HEK293 (cell line): ENCODE data around the gene MUC12.

ENCODE experiments used
- CTCF ChIA-PET: fragments of 350-600 bp; formaldehyde crosslinking; extraction: SDS; loops from one replicate; lab custom pipeline; 2021; ENCODE audit warnings: antibody characterized with exemption; lab: Yijun Ruan, JAX
- POLR2A ChIA-PET: fragments of 300-600 bp; formaldehyde crosslinking; extraction: SDS; loops from one replicate; lab custom pipeline; 2020; ENCODE audit warnings: antibody characterized with exemption, inconsistent platforms; lab: Yijun Ruan, JAX
- H3K27ac ChIP-seq: fragments of 200-500 bp; sonication (Bioruptor generic); 2 replicates; pipeline ENCODE4 v1.5.1; 2014; ENCODE audit warnings: low read depth, low read length, control low read depth, inconsistent platforms; ENCODE audit errors: extremely low read depth
- H3K36me3 ChIP-seq, 2 experiments: fragments of 200-500 bp in 1 of 2; sonication (Bioruptor generic) in 1 of 2; 1 replicate in 1 of 2; 2 replicates in 1 of 2; pipeline ENCODE4 v1.5.1; 2014 to 2017; ENCODE audit warnings: inconsistent platforms in 2 of 2, low read length in 2 of 2; ENCODE audit not compliant: control insufficient read depth in 2 of 2, insufficient read depth in 1 of 2
- H3K4me1 ChIP-seq: fragments of 200-500 bp; sonication (Bioruptor generic); 2 replicates; pipeline ENCODE4 v1.5.1; 2014; ENCODE audit warnings: mild to moderate bottlenecking, low read length, inconsistent platforms; ENCODE audit not compliant: control insufficient read depth, insufficient read depth
- H3K4me3 ChIP-seq: 2 replicates; pipeline ENCODE4 v1.5.1; 2011; ENCODE audit warnings: low read depth, mild to moderate bottlenecking, control low read depth, low read length, moderate library complexity
- H3K9me3 ChIP-seq: fragments of 200-500 bp; sonication (Bioruptor generic); 2 replicates; pipeline ENCODE4 v1.5.1; 2014; ENCODE audit warnings: low read depth, low read length, inconsistent platforms; ENCODE audit not compliant: control insufficient read depth, insufficient read depth
- AEBP2 ChIP-seq: fragments of 450-650 bp; formaldehyde crosslinking; IDR thresholded peaks from 2 replicates; pipeline ENCODE4 v1.5.1; 2016; ENCODE audit warnings: missing biosample characterization, missing genetic modification characterization, borderline replicate concordance
- FEZF1 ChIP-seq: fragments of 450-650 bp; formaldehyde crosslinking; IDR thresholded peaks from 2 replicates; pipeline ENCODE4 v1.5.1; 2016; ENCODE audit warnings: missing biosample characterization, missing genetic modification characterization
- GLIS2 ChIP-seq: fragments of 450-650 bp; formaldehyde crosslinking; IDR thresholded peaks from 2 replicates; pipeline ENCODE4 v1.5.1; 2016; ENCODE audit warnings: missing biosample characterization, missing genetic modification characterization
- INSM2 ChIP-seq: fragments of 450-650 bp; formaldehyde crosslinking; IDR thresholded peaks from 2 replicates; pipeline ENCODE4 v1.5.1; 2016; ENCODE audit warnings: missing biosample characterization, missing genetic modification characterization
- KLF1 ChIP-seq: fragments of 450-650 bp; formaldehyde crosslinking; IDR thresholded peaks from 2 replicates; pipeline ENCODE4 v1.5.1; 2016; ENCODE audit warnings: missing biosample characterization, missing genetic modification characterization
- KLF16 ChIP-seq: fragments of 450-650 bp; formaldehyde crosslinking; IDR thresholded peaks from 2 replicates; pipeline ENCODE4 v1.5.1; 2017; ENCODE audit warnings: missing biosample characterization, missing genetic modification characterization
- OSR2 ChIP-seq: fragments of 450-650 bp; formaldehyde crosslinking; IDR thresholded peaks from 2 replicates; pipeline ENCODE4 v1.5.1; 2016; ENCODE audit warnings: missing biosample characterization, missing genetic modification characterization
- TCF7L2 ChIP-seq: IDR thresholded peaks from 2 replicates; pipeline ENCODE4 v1.6.1; 2011; ENCODE audit warnings: low read depth, mild to moderate bottlenecking, inconsistent platforms, low read length, moderate library complexity, borderline replicate concordance
- ZBTB17 ChIP-seq: fragments of 450-650 bp; formaldehyde crosslinking; IDR thresholded peaks from 2 replicates; pipeline ENCODE4 v1.5.1; 2016; ENCODE audit warnings: missing biosample characterization, missing genetic modification characterization
- ZBTB48 ChIP-seq: fragments of 450-650 bp; formaldehyde crosslinking; IDR thresholded peaks from 2 replicates; pipeline ENCODE4 v1.5.1; 2016; ENCODE audit warnings: missing biosample characterization, missing genetic modification characterization
- ZBTB7A ChIP-seq: fragments of 450-650 bp; formaldehyde crosslinking; IDR thresholded peaks from 2 replicates; pipeline ENCODE4 v1.5.1; 2016; ENCODE audit warnings: low read depth, missing biosample characterization, missing genetic modification characterization
- ZIC2 ChIP-seq: fragments of 450-650 bp; formaldehyde crosslinking; IDR thresholded peaks from 2 replicates; pipeline ENCODE4 v1.5.1; 2016; ENCODE audit warnings: missing biosample characterization, missing genetic modification characterization
- ZNF133 ChIP-seq: fragments of 450-650 bp; formaldehyde crosslinking; IDR thresholded peaks from 2 replicates; pipeline ENCODE4 v1.5.1; 2016; ENCODE audit warnings: missing biosample characterization, missing genetic modification characterization
- ZNF138 ChIP-seq: fragments of 450-650 bp; formaldehyde crosslinking; IDR thresholded peaks from 2 replicates; pipeline ENCODE4 v1.5.1; 2016; ENCODE audit warnings: missing biosample characterization, missing genetic modification characterization, borderline replicate concordance
- ZNF175 ChIP-seq: fragments of 450-650 bp; formaldehyde crosslinking; IDR thresholded peaks from 2 replicates; pipeline ENCODE4 v1.5.1; 2016; ENCODE audit warnings: missing biosample characterization, missing genetic modification characterization
- ZNF341 ChIP-seq: fragments of 450-650 bp; formaldehyde crosslinking; IDR thresholded peaks from 2 replicates; pipeline ENCODE4; 2016; ENCODE audit warnings: low read depth, missing biosample characterization, missing genetic modification characterization
- ZNF423 ChIP-seq: fragments of 450-650 bp; formaldehyde crosslinking; IDR thresholded peaks from 2 replicates; pipeline ENCODE4 v1.5.1; 2016; ENCODE audit warnings: missing biosample characterization, missing genetic modification characterization
- ZNF513 ChIP-seq: fragments of 450-650 bp; IDR thresholded peaks from 2 replicates; pipeline ENCODE4 v1.5.1; 2018; ENCODE audit warnings: missing biosample characterization, missing genetic modification characterization
- ZNF518A ChIP-seq: fragments of 450-650 bp; formaldehyde crosslinking; conservative IDR thresholded peaks from 2 replicates; pipeline ENCODE4 v1.5.1; 2016; ENCODE audit warnings: low read depth, missing biosample characterization, missing genetic modification characterization
- ZNF571 ChIP-seq: fragments of 450-650 bp; formaldehyde crosslinking; IDR thresholded peaks from 2 replicates; pipeline ENCODE4 v1.5.0; 2017; ENCODE audit warnings: missing biosample characterization, missing genetic modification characterization
- ZNF792 ChIP-seq: fragments of 450-650 bp; formaldehyde crosslinking; IDR thresholded peaks from 2 replicates; pipeline ENCODE4 v1.5.1; 2016; ENCODE audit warnings: missing biosample characterization, missing genetic modification characterization
- TF ChIP-seq, protein P1 (sequence below): fragments of 450-650 bp; formaldehyde crosslinking; IDR thresholded peaks from 2 replicates; pipeline ENCODE4 v1.5.1; 2016; ENCODE audit warnings: missing biosample characterization, missing genetic modification characterization
- TF ChIP-seq, protein P2 (sequence below): fragments of 450-650 bp; formaldehyde crosslinking; IDR thresholded peaks from 2 replicates; pipeline ENCODE4 v1.5.1; 2016; ENCODE audit warnings: missing biosample characterization, missing genetic modification characterization
- TF ChIP-seq, protein P3 (sequence below): fragments of 450-650 bp; formaldehyde crosslinking; IDR thresholded peaks from 2 replicates; pipeline ENCODE4 v1.5.1; 2016; ENCODE audit warnings: missing biosample characterization, missing genetic modification characterization

MUC12 gene

GRCh38 chr7:100949933-100950443 is 19.4 kb upstream of the MUC12 start (continued):
- TF ChIP-seq, protein P1, sequence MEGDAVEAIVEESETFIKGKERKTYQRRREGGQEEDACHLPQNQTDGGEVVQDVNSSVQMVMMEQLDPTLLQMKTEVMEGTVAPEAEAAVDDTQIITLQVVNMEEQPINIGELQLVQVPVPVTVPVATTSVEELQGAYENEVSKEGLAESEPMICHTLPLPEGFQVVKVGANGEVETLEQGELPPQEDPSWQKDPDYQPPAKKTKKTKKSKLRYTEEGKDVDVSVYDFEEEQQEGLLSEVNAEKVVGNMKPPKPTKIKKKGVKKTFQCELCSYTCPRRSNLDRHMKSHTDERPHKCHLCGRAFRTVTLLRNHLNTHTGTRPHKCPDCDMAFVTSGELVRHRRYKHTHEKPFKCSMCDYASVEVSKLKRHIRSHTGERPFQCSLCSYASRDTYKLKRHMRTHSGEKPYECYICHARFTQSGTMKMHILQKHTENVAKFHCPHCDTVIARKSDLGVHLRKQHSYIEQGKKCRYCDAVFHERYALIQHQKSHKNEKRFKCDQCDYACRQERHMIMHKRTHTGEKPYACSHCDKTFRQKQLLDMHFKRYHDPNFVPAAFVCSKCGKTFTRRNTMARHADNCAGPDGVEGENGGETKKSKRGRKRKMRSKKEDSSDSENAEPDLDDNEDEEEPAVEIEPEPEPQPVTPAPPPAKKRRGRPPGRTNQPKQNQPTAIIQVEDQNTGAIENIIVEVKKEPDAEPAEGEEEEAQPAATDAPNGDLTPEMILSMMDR (tag by site-specific recombination): no peak
- no peak for TF ChIP-seq ZNF518A (tag by site-specific recombination)
- TF ChIP-seq KLF1 (tag by site-specific recombination): no peak
- TF ChIP-seq ZBTB48 (tag by site-specific recombination): no peak
- no peak for TF ChIP-seq ZBTB17
- no peak for TF ChIP-seq GLIS2
- no peak for TF ChIP-seq ZNF175 (tag by site-specific recombination)
- no peak for TF ChIP-seq AEBP2 (tag by site-specific recombination)
- no peak for TF ChIP-seq TCF7L2
- TF ChIP-seq, protein P2, sequence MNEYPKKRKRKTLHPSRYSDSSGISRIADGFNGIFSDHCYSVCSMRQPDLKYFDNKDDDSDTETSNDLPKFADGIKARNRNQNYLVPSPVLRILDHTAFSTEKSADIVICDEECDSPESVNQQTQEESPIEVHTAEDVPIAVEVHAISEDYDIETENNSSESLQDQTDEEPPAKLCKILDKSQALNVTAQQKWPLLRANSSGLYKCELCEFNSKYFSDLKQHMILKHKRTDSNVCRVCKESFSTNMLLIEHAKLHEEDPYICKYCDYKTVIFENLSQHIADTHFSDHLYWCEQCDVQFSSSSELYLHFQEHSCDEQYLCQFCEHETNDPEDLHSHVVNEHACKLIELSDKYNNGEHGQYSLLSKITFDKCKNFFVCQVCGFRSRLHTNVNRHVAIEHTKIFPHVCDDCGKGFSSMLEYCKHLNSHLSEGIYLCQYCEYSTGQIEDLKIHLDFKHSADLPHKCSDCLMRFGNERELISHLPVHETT (tag by site-specific recombination): no peak
- TF ChIP-seq ZNF133 (tag by site-specific recombination): no peak
- no peak for TF ChIP-seq ZNF513
- no peak for TF ChIP-seq ZNF792 (tag by site-specific recombination)

GRCh38 chr7:100951172-100951571 is 18.2 kb upstream of the MUC12 start:
- Histone ChIP-seq H3K4me1 (no peaks in the 10 kb centered on the region), H3K36me3 (no peaks in the 10 kb centered on the region), H3K4me3 (no peak overlapping the region), H3K27ac (no peak overlapping the region), H3K9me3 (no peaks in the 10 kb centered on the region)
- ChIA-PET POLR2A (no interaction called here), CTCF (interaction anchor here (0.6 to 1.1 kb wide), 2 partner anchors 15 to 395 kb away, joined by 3 to 4 read pairs; no protein-coding TSS in a partner anchor)
- TF ChIP-seq FEZF1 (tag by site-specific recombination) (no peak), ZNF138 (tag by site-specific recombination) (no peak), ZBTB7A (tag by site-specific recombination) (no peak), KLF16 (tag by site-specific recombination) (no peak), INSM2 (tag by site-specific recombination) (no peak), OSR2 (tag by site-specific recombination) (peak; percentile 19; the same call in 1 of the 2 replicates), ZNF341 (tag by site-specific recombination) (peak; percentile 78), ZIC2 (tag by site-specific recombination) (peak; percentile 97), ZNF423 (tag by site-specific recombination) (0 out of 2 replicates have a peak, but pooled peaks have one; percentile 26), ZNF571 (tag by site-specific recombination) (no peak)
- TF ChIP-seq, protein P3, sequence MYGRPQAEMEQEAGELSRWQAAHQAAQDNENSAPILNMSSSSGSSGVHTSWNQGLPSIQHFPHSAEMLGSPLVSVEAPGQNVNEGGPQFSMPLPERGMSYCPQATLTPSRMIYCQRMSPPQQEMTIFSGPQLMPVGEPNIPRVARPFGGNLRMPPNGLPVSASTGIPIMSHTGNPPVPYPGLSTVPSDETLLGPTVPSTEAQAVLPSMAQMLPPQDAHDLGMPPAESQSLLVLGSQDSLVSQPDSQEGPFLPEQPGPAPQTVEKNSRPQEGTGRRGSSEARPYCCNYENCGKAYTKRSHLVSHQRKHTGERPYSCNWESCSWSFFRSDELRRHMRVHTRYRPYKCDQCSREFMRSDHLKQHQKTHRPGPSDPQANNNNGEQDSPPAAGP: 0 out of 2 replicates have a peak, but pooled peaks have one; percentile 50
